Pancreas (tissue), 10 donors: ENCODE results near the gene PAFAH1B1. TPM values are rescaled to one million over a fixed set of nuclear protein-coding genes. Genes with fewer than 3 reads are reported as not detected.
"Not testable (repeated sequence)": the region's sequence is repeated elsewhere in the genome, so short reads cannot be mapped to it uniquely, and the experiment has no call there.

ENCODE experiments used
- ATAC-seq, 4 donors: fragments of 200-7000 bp; cut with Tn5 transposase; one replicate each; pipeline versions ENCODE4 v1.8.0 to v1.9.1; 2020; ENCODE audit warnings: mild to moderate bottlenecking in 4 of 4, moderate library complexity in 4 of 4
- DNase-seq, 6 donors: peaks; one replicate each; pipeline ENCODE4 v3.0.0-alpha.2; 2020
- FAIRE-seq: peaks from 2 replicates; lab custom pipeline; 2012; peaks lifted over from hg19 to GRCh38; lab: Jason Lieb, UNC
- H3K27ac ChIP-seq, 4 donors: fragments of 200-600 bp; sonication (generic); 1 replicate in 3 of 4; 2 replicates in 1 of 4; pipeline versions ENCODE4 v1.5.0 to v1.8.0; 2020
- H3K27me3 ChIP-seq, 4 donors: fragments of 200-600 bp; one replicate each; pipeline ENCODE4 v1.8.0; 2021
- H3K36me3 ChIP-seq, 3 donors: fragments of 200-600 bp; sonication (generic) in 1 of 3; one replicate each; pipeline versions ENCODE4 v1.5.0 to v1.8.0; 2020 to 2021
- H3K4me1 ChIP-seq, 3 donors: fragments of 200-600 bp; one replicate each; pipeline ENCODE4 v1.8.0; 2021
- H3K4me3 ChIP-seq, 4 donors: fragments of 200-600 bp; sonication (generic) in 2 of 4; one replicate each; pipeline versions ENCODE4 v1.5.0 to v1.8.0; 2020 to 2021
- H3K9me3 ChIP-seq, 4 donors: fragments of 200-600 bp; one replicate each; pipeline ENCODE4 v1.8.0; 2021
- CTCF ChIP-seq, 4 donors: fragments of 200-600 bp; sonication (generic) in 3 of 4; IDR thresholded peaks; one replicate each; pipeline versions ENCODE4 v1.5.0 to v1.8.0; 2021; ENCODE audit warnings: antibody characterized with exemption in 4 of 4
- WGBS, 2 donors: extraction: QIAGEN DNeasy Blood & Tissue Kit; methylation state at CpG; one replicate each; pipeline ENCODE4 v1.1.7; 2013; 5-methylcytosine and 5-hydroxymethylcytosine counted together
- intact Hi-C, 3 donors: fragments of 100-400 bp; cut with DNase I; formaldehyde crosslinking; loops; one replicate each; pipeline versions ENCODE4 v1.11.1 to v1.14.2; 2022
- polyA plus RNA-seq, 2 donors: library from polyadenylated mRNA; stranded (reverse); fragments of 200-250 nt; gene quantifications; one replicate each; pipeline ENCODE4 v1.2.3, GENCODE V29; 2013
- total RNA-seq, 6 donors: library from RNA; stranded (reverse); fragmentation: NEBNext Ultra II Directional in 4 of 6; extraction: Animal tissue kit (Norgen Biotek cat#: 25700) in 4 of 6; gene quantifications; one replicate each; pipeline versions ENCODE4 v1.2.1 to v1.2.4, GENCODE V29; 2021 to 2023
- donor health status: healthy with polysubstance abuse.
- donor health status: DM: no; HTN: no; CAD: no; lungs with moderate emphysema.
- donor health status: DM: no; HTN: no; CAD: no.
- donor health status: control.
- donor health status: control.
- donor health status: Bipolar disorder and iron deficiency.
- donor health status: DM: yes; HTN: yes; CAD: no.
- donor health status: DM: no; HTN: no; CAD: no.
- donor health status: DM: no; HTN: no; CAD: no.
- donor health status: DM: yes; HTN: yes; CAD: no.

The PAFAH1B1 gene
- total and polyA plus RNA-seq, 8 donors: 17.3 to 66.1 (median 34.9) TPM

GRCh38 chr17:2624292-2624731 is 30.9 kb downstream of the PAFAH1B1 start:
- Histone ChIP-seq H3K27ac (no peak overlapping the region), H3K4me1 (peaks cover 0 to 6% (median 0%) of the 10 kb centered on the region in 3 donors), H3K27me3 (no peaks in the 10 kb centered on the region), H3K36me3 (peaks cover 0 to 6% (median 0%) of the 10 kb centered on the region in 3 donors), H3K4me3 (no peak overlapping the region), H3K9me3 (no peaks in the 10 kb centered on the region)
- DNase-seq: no peak
- intact Hi-C loops: no loop called here
- no peak for TF ChIP-seq CTCF (IDR thresholded peaks at IDR 0.05)
- ATAC-seq: peak in 1 of 4 donors; percentile 23
- 85% methylated on average over 10 of the region's 10 CpGs for WGBS, 2 donors
- no peak for FAIRE-seq

- H3K4me3 ChIP-seq, H3K27me3 ChIP-seq, H3K4me1 ChIP-seq, H3K27ac ChIP-seq, DNase-seq, intact Hi-C loops, H3K36me3 ChIP-seq, ATAC-seq, H3K9me3 ChIP-seq, FAIRE-seq: not testable (repeated sequence)
- 96% methylated on average over 7 of the region's 7 CpGs for WGBS, 2 donors
Observed at GRCh38 chr17:2626626-2627219, 33.3 kb downstream of the PAFAH1B1 start.

GRCh38 chr17:2628922-2629321 is 35.5 kb downstream of the PAFAH1B1 start:
- H3K4me1 ChIP-seq, H3K4me3 ChIP-seq, H3K27me3 ChIP-seq, DNase-seq, intact Hi-C loops, FAIRE-seq, H3K27ac ChIP-seq, H3K9me3 ChIP-seq, ATAC-seq, H3K36me3 ChIP-seq: not testable (repeated sequence)
- WGBS, 2 donors: 93% methylated on average over 2 of the region's 2 CpGs

GRCh38 chr17:2631211-2631610 is 37.8 kb downstream of the PAFAH1B1 start:
- Histone ChIP-seq H3K36me3 (no peaks in the 10 kb centered on the region), H3K27ac (no peak overlapping the region), H3K4me1 (peaks cover 0 to 13% (median 0%) of the 10 kb centered on the region in 3 donors), H3K4me3 (no peak overlapping the region), H3K27me3 (no peaks in the 10 kb centered on the region), H3K9me3 (no peaks in the 10 kb centered on the region)
- DNase-seq (no peak), ATAC-seq (no peak), FAIRE-seq (no peak)
- no peak for TF ChIP-seq CTCF (IDR thresholded peaks at IDR 0.05)
- WGBS, 2 donors: 86 to 87% methylated on average over 9 of the region's 9 CpGs
- intact Hi-C loops: no loop called here

- ATAC-seq: peak; percentile 42 to 75 (median 62)
- intact Hi-C loops: no loop called here
- DNase-seq: peak in 1 of 6 donors; percentile 23
- TF ChIP-seq CTCF (IDR thresholded peaks at IDR 0.05): no peak
- Histone ChIP-seq H3K9me3 (no peaks in the 10 kb centered on the region), H3K36me3 (peaks cover 0 to 10% (median 0%) of the 10 kb centered on the region in 3 donors), H3K4me1 (peaks cover 0 to 18% (median 7%) of the 10 kb centered on the region in 3 donors), H3K27ac (no peak overlapping the region), H3K27me3 (no peaks in the 10 kb centered on the region), H3K4me3 (no peak overlapping the region)
- 59 to 61% methylated on average over 9 of the region's 9 CpGs for WGBS, 2 donors
- no peak for FAIRE-seq
Observed at GRCh38 chr17:2634361-2634960, 41.0 kb downstream of the PAFAH1B1 start.

GRCh38 chr17:2635241-2635640 is 41.8 kb downstream of the PAFAH1B1 start:
- intact Hi-C loops: no loop called here
- TF ChIP-seq CTCF (IDR thresholded peaks at IDR 0.05): no peak
- no peaks in the 10 kb centered on the region for H3K9me3 ChIP-seq
- no peak overlapping the region for H3K4me3 ChIP-seq
- no peak overlapping the region for H3K27ac ChIP-seq
- H3K36me3 ChIP-seq: peaks cover 0 to 11% (median 0%) of the 10 kb centered on the region in 3 donors
- FAIRE-seq (no peak), ATAC-seq (peak in 2 of 4 donors; percentile 16 to 23), DNase-seq (no peak)
- WGBS, 2 donors: 77 to 81% methylated on average over 3 of the region's 3 CpGs
- peaks cover 0 to 18% (median 7%) of the 10 kb centered on the region in 3 donors for H3K4me1 ChIP-seq
- H3K27me3 ChIP-seq: no peaks in the 10 kb centered on the region
